ENCODE results near the gene GRIK1. TPM values are rescaled to one million over a fixed set of nuclear protein-coding genes. Genes with fewer than 3 reads are reported as not detected.

Gene GRIK1
- polyA plus RNA-seq, 1 donor from 2014 or later, result 8.7 TPM

DNA sequence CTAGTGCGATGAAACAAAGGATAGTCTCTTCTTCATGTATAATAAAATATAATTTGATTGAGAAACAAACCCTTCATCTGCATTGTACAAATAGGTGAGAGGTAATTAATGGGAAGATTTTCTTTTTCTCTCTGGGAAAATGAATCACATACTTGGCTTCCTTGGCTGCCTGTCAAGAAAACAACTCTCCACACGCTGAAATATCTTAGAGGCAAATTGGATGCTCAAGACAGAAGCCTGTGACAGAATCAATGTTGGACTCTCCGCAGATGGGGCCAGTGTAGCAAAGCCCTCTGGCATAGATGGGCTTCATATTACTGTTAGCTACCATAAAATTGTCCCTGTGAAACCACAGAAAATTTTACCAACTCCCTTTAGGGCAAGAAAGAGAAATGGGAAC is 186.6 kb downstream of the GRIK1 start:
- H3K36me3 ChIP-seq (ENCODE audit: insufficient read depth, low read length), result no peaks in the 10 kb centered on the region
- no peak overlapping the region for H3K9ac ChIP-seq (ENCODE audit: low read length)
- TF ChIP-seq, protein P1, sequence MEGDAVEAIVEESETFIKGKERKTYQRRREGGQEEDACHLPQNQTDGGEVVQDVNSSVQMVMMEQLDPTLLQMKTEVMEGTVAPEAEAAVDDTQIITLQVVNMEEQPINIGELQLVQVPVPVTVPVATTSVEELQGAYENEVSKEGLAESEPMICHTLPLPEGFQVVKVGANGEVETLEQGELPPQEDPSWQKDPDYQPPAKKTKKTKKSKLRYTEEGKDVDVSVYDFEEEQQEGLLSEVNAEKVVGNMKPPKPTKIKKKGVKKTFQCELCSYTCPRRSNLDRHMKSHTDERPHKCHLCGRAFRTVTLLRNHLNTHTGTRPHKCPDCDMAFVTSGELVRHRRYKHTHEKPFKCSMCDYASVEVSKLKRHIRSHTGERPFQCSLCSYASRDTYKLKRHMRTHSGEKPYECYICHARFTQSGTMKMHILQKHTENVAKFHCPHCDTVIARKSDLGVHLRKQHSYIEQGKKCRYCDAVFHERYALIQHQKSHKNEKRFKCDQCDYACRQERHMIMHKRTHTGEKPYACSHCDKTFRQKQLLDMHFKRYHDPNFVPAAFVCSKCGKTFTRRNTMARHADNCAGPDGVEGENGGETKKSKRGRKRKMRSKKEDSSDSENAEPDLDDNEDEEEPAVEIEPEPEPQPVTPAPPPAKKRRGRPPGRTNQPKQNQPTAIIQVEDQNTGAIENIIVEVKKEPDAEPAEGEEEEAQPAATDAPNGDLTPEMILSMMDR (IDR thresholded peaks at IDR 0.05; ENCODE audit: poor library complexity, severe bottlenecking), result no peak
- TF ChIP-seq EP300 (conservative IDR thresholded peaks at IDR 0.05; ENCODE audit: poor library complexity, severe bottlenecking), result no peak
- TF ChIP-seq TAF1 (IDR thresholded peaks at IDR 0.05; ENCODE audit: low read depth), result no peak
- TF ChIP-seq EZH2 (IDR thresholded peaks at IDR 0.05; ENCODE audit: borderline replicate concordance, insufficient read depth, low read length, poor library complexity, severe bottlenecking), result no peak
- TF ChIP-seq MXI1 (conservative IDR thresholded peaks at IDR 0.05; ENCODE audit: poor library complexity, severe bottlenecking), result no peak
- no peak for TF ChIP-seq RAD21 (conservative IDR thresholded peaks at IDR 0.05)
- no peak for TF ChIP-seq POLR2AphosphoS5 (IDR thresholded peaks at IDR 0.05)
- TF ChIP-seq, protein P2, sequence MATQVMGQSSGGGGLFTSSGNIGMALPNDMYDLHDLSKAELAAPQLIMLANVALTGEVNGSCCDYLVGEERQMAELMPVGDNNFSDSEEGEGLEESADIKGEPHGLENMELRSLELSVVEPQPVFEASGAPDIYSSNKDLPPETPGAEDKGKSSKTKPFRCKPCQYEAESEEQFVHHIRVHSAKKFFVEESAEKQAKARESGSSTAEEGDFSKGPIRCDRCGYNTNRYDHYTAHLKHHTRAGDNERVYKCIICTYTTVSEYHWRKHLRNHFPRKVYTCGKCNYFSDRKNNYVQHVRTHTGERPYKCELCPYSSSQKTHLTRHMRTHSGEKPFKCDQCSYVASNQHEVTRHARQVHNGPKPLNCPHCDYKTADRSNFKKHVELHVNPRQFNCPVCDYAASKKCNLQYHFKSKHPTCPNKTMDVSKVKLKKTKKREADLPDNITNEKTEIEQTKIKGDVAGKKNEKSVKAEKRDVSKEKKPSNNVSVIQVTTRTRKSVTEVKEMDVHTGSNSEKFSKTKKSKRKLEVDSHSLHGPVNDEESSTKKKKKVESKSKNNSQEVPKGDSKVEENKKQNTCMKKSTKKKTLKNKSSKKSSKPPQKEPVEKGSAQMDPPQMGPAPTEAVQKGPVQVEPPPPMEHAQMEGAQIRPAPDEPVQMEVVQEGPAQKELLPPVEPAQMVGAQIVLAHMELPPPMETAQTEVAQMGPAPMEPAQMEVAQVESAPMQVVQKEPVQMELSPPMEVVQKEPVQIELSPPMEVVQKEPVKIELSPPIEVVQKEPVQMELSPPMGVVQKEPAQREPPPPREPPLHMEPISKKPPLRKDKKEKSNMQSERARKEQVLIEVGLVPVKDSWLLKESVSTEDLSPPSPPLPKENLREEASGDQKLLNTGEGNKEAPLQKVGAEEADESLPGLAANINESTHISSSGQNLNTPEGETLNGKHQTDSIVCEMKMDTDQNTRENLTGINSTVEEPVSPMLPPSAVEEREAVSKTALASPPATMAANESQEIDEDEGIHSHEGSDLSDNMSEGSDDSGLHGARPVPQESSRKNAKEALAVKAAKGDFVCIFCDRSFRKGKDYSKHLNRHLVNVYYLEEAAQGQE (IDR thresholded peaks at IDR 0.05; ENCODE audit: borderline replicate concordance), result no peak
- TF ChIP-seq SMC3 (conservative IDR thresholded peaks at IDR 0.05; ENCODE audit: poor library complexity), result no peak
- H3F3A ChIP-seq (ENCODE audit: insufficient read depth, low read length, poor library complexity, severe bottlenecking), result no peaks in the 10 kb centered on the region
- no peak overlapping the region for H2AFZ ChIP-seq (ENCODE audit: low read depth, low read length)
- H3K79me2 ChIP-seq (replicated peaks; ENCODE audit: insufficient read depth, low read length), result no peaks in the 10 kb centered on the region
- H3K9me2 ChIP-seq (ENCODE audit: insufficient read depth, low read length), result no peaks in the 10 kb centered on the region
- no peaks in the 10 kb centered on the region for H4K20me1 ChIP-seq (ENCODE audit: insufficient read depth)
- H3K4me2 ChIP-seq (ENCODE audit: low read length), result no peak overlapping the region
- no peak overlapping the region for H3K4me3 ChIP-seq (ENCODE audit: low read length)
- no peak overlapping the region for H3K27ac ChIP-seq (ENCODE audit: low read length)
- no peaks in the 10 kb centered on the region for H3K27me3 ChIP-seq (ENCODE audit: insufficient read depth, low read depth, low read length)
- no peaks in the 10 kb centered on the region for H3K9me3 ChIP-seq (ENCODE audit: low read length)

DNA sequence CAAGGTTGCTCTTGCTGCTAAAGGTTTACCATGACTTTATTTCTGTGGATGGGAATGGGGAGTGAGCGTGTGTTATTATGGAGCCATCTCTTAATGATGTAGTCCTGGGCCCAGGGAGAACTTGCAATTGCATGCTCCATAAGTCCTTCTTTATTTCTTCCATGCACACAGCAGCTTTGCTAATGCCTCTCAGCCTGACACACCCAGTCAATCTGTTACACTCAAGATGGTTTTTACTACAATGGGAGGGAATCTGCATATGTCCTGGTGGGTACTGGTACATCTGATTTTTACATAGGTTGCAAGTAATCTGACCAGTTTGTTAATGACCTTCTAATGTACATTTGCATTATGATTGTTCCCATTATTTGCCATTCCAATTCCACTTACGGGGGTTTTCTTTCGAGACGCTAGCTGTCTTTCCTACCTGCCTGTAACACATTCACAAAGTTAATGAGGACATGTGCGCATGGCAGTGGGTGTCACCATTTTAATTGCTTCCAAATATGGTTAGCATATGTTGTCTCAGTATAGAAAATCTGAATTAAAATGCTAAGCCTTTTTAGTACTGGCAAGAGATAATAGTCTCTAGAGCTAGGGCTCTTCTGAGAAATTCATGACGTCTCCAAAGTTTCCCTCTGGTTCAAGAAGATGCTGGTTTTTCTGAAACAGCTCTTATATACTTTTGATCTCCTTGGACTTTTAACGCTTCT is 188.2 kb downstream of the GRIK1 start:
- no peak for TF ChIP-seq EZH2 (IDR thresholded peaks at IDR 0.05; ENCODE audit: borderline replicate concordance, insufficient read depth, low read length, poor library complexity, severe bottlenecking)
- TF ChIP-seq TAF1 (IDR thresholded peaks at IDR 0.05; ENCODE audit: low read depth), result no peak
- TF ChIP-seq, protein P1 (IDR thresholded peaks at IDR 0.05; ENCODE audit: poor library complexity, severe bottlenecking), result no peak
- TF ChIP-seq RAD21 (conservative IDR thresholded peaks at IDR 0.05), result no peak
- no peak for TF ChIP-seq EP300 (conservative IDR thresholded peaks at IDR 0.05; ENCODE audit: poor library complexity, severe bottlenecking)
- no peak for TF ChIP-seq POLR2AphosphoS5 (IDR thresholded peaks at IDR 0.05)
- no peak for TF ChIP-seq SMC3 (conservative IDR thresholded peaks at IDR 0.05; ENCODE audit: poor library complexity)
- no peak overlapping the region for H3K4me3 ChIP-seq (ENCODE audit: low read length)
- H3K4me2 ChIP-seq (ENCODE audit: low read length), result no peak overlapping the region
- no peaks in the 10 kb centered on the region for H4K20me1 ChIP-seq (ENCODE audit: insufficient read depth)
- no peaks in the 10 kb centered on the region for H3K36me3 ChIP-seq (ENCODE audit: insufficient read depth, low read length)
- H3K27me3 ChIP-seq (ENCODE audit: insufficient read depth, low read depth, low read length), result no peaks in the 10 kb centered on the region
- H2AFZ ChIP-seq (ENCODE audit: low read depth, low read length), result no peak overlapping the region
- H3K79me2 ChIP-seq (replicated peaks; ENCODE audit: insufficient read depth, low read length), result no peaks in the 10 kb centered on the region
- H3K27ac ChIP-seq (ENCODE audit: low read length), result no peak overlapping the region
- no peak overlapping the region for H3K9ac ChIP-seq (ENCODE audit: low read length)
- H3F3A ChIP-seq (ENCODE audit: insufficient read depth, low read length, poor library complexity, severe bottlenecking), result no peaks in the 10 kb centered on the region
- no peaks in the 10 kb centered on the region for H3K9me3 ChIP-seq (ENCODE audit: low read length)
- no peaks in the 10 kb centered on the region for H3K9me2 ChIP-seq (ENCODE audit: insufficient read depth, low read length)
